ENCODE measurements around the gene ITM2C. TPM values are rescaled to one million over a fixed set of nuclear protein-coding genes. Genes with fewer than 3 reads are reported as not detected.

Gene ITM2C
- total RNA-seq, 1 experiment from 2014 or later: 21.9 TPM

DNA sequence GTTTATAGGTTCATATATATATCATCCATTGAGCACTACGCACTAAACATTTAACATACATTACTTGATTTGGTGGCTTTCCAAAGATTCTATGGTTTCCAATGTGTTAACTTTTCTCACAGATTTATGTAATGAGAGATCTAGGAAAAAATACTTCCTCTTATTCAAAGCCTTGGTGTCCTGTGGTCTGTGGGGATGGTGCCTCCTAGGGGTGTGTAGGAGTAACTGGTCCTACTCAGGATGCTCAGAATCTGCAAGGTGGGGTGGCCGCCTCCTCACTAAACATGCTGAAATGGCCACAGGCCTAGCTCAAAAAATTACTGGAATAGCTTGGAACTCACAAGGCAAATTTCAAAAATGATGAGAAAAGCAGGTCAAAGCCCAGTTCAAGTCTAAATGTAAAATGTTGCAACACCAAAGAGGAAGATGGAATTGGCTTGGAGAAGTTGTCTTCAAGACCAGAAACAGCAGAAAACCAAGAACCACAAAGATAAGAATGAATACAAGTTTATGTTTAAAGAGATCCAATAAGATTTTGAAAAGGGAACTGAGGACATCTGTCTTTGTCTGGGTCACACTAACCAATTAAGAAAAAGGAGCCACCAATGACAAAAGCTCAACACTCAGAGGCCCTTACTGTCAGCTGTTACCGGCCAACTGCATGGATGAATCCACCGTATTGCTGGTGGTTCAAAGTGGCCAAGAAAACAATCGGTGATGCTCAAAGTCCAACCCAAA is 48.8 kb downstream of the ITM2C start:
- no peaks in the 10 kb centered on the region for H3K9me3 Mint-ChIP-seq (ENCODE audit: unreplicated experiment)
- H3K36me3 Mint-ChIP-seq (ENCODE audit: insufficient read depth, unreplicated experiment): no peaks in the 10 kb centered on the region
- H3K4me3 Mint-ChIP-seq (ENCODE audit: unreplicated experiment): no peak overlapping the region
- peak; percentile 32 for DNase-seq (ENCODE audit: unreplicated experiment)
- peak; percentile 20 for TF ChIP-seq CTCF (IDR thresholded peaks at IDR 0.05; ENCODE audit: unreplicated experiment)
- ChIA-PET POLR2A (no interaction called here), CTCF (interaction anchor here (0.5 to 3.1 kb wide), 7 partner anchors 11 to 379 kb away, joined by 3 to 13 read pairs (median 4); partner anchors contain the start of gene GPR55)
- H3K4me1 Mint-ChIP-seq (ENCODE audit: insufficient read depth, unreplicated experiment): peaks cover 9% of the 10 kb centered on the region
- no TSS peak for BruUV-seq (replicated peaks)
- H3K27me3 Mint-ChIP-seq (ENCODE audit: insufficient read depth, unreplicated experiment): peaks cover 52% of the 10 kb centered on the region
- intact Hi-C loops (cut with micrococcal nuclease): no loop called here
- no peak overlapping the region for H3K27ac Mint-ChIP-seq (ENCODE audit: low read depth, unreplicated experiment)

DNA sequence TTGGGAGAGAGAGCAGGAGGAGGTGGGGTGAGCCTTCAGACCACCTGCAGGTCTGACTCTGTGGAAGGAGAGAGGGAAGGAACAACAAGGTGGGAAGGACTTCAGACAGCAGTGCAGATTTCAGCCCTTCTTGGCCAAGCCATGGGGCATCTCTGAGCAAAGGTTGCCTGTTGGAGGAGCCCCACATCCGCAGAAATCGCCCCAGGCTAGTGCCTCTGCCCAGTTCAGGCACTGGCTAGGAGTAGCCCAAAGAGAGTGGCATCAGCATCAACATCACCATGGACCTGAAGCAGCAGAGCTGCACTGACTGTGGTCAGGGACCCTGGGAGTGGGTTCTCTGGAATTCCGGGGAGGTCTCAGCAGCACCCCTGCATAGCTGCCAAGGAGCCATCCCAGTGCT is 50.1 kb downstream of the ITM2C start:
- DNase-seq (ENCODE audit: unreplicated experiment): no peak
- peaks cover 65% of the 10 kb centered on the region for H3K27me3 Mint-ChIP-seq (ENCODE audit: insufficient read depth, unreplicated experiment)

GRCh38 chr2:230915319-230915718 is 50.6 kb downstream of the ITM2C start:
- no peak for TF ChIP-seq CTCF (IDR thresholded peaks at IDR 0.05; ENCODE audit: unreplicated experiment)
- DNase-seq (ENCODE audit: unreplicated experiment): no peak
- ChIA-PET CTCF (interaction anchor here (1.0 to 3.1 kb wide), 3 partner anchors 9 to 72 kb away, joined by 3 to 13 read pairs (median 7); no protein-coding TSS in a partner anchor), POLR2A (no interaction called here)
- H3K9me3 Mint-ChIP-seq (ENCODE audit: unreplicated experiment): no peaks in the 10 kb centered on the region
- no peak overlapping the region for H3K4me3 Mint-ChIP-seq (ENCODE audit: unreplicated experiment)
- intact Hi-C loops (cut with micrococcal nuclease): no loop called here
- peaks cover 69% of the 10 kb centered on the region for H3K27me3 Mint-ChIP-seq (ENCODE audit: insufficient read depth, unreplicated experiment)
- BruUV-seq (replicated peaks): no TSS peak
- H3K4me1 Mint-ChIP-seq (ENCODE audit: insufficient read depth, unreplicated experiment): no peaks in the 10 kb centered on the region
- no peaks in the 10 kb centered on the region for H3K36me3 Mint-ChIP-seq (ENCODE audit: insufficient read depth, unreplicated experiment)
- H3K27ac Mint-ChIP-seq (ENCODE audit: low read depth, unreplicated experiment): no peak overlapping the region

More for the DNA sequence above, 50.1 kb downstream of the ITM2C start:
- Mint-ChIP-seq H3K4me3 (ENCODE audit: unreplicated experiment) (no peak overlapping the region), H3K27ac (ENCODE audit: low read depth, unreplicated experiment) (no peak overlapping the region), H3K9me3 (ENCODE audit: unreplicated experiment) (no peaks in the 10 kb centered on the region), H3K4me1 (ENCODE audit: insufficient read depth, unreplicated experiment) (no peaks in the 10 kb centered on the region), H3K36me3 (ENCODE audit: insufficient read depth, unreplicated experiment) (no peaks in the 10 kb centered on the region)
- TF ChIP-seq CTCF (IDR thresholded peaks at IDR 0.05; ENCODE audit: unreplicated experiment): no peak
- intact Hi-C loops (cut with micrococcal nuclease): no loop called here
- ChIA-PET POLR2A (no interaction called here), CTCF (interaction anchor here (1.0 to 3.1 kb wide), 2 partner anchors 9 to 72 kb away, joined by 3 to 13 read pairs; no protein-coding TSS in a partner anchor)
- BruUV-seq (replicated peaks): no TSS peak

DNA sequence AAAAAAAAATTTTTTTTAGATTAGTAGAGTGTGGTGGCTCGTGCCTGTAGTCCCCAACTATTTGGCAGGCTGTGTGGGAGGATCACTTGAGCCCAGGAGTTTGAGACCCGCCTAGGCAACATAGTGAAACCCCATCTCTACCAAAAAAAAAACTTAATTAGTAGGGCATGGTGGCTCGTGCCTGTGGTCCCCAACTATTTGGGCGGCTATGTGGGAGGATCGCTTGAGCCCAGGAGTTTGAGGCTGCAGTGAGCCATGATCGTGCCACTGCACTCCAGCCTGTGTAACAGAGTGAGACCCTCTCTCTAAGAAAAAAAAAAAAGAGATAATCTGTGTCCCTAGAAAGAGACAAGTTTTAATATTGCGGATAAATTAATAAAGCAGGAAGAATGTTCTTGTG is 51.5 kb downstream of the ITM2C start:
- Mint-ChIP-seq H3K27ac (ENCODE audit: low read depth, unreplicated experiment) (no peak overlapping the region), H3K27me3 (ENCODE audit: insufficient read depth, unreplicated experiment) (peaks cover 75% of the 10 kb centered on the region), H3K9me3 (ENCODE audit: unreplicated experiment) (no peaks in the 10 kb centered on the region), H3K36me3 (ENCODE audit: insufficient read depth, unreplicated experiment) (no peaks in the 10 kb centered on the region), H3K4me1 (ENCODE audit: insufficient read depth, unreplicated experiment) (no peaks in the 10 kb centered on the region), H3K4me3 (ENCODE audit: unreplicated experiment) (no peak overlapping the region)
- no peak for TF ChIP-seq CTCF (IDR thresholded peaks at IDR 0.05; ENCODE audit: unreplicated experiment)
- no peak for DNase-seq (ENCODE audit: unreplicated experiment)
- intact Hi-C loops (cut with micrococcal nuclease): no loop called here
- BruUV-seq (replicated peaks): no TSS peak
- POLR2A ChIA-PET: no interaction called here
- CTCF ChIA-PET: interaction anchor here (0.6 to 1.0 kb wide), 2 partner anchors 14 to 431 kb away, joined by 3 to 7 read pairs; no protein-coding TSS in a partner anchor
